Activated naive CD8-positive, alpha-beta T cell treated with anti-CD3 and anti-CD28 coated beads for 36 hours (primary cell): ENCODE data around the gene DRGX. TPM values are rescaled to one million over a fixed set of nuclear protein-coding genes. Genes with fewer than 3 reads are reported as not detected.

ENCODE experiments used
- DNase-seq: peaks from one replicate; pipeline ENCODE4 v3.0.0; 2021
- H3K27ac Mint-ChIP-seq: one replicate; pipeline ENCODE4 v1.8.0; 2022; ENCODE audit warnings: mild to moderate bottlenecking, moderate library complexity, mixed read lengths
- H3K27me3 Mint-ChIP-seq: one replicate; pipeline ENCODE4 v1.8.0; 2022; ENCODE audit warnings: mild to moderate bottlenecking, mixed read lengths
- H3K36me3 Mint-ChIP-seq: one replicate; pipeline ENCODE4 v1.8.0; 2021; ENCODE audit warnings: mild to moderate bottlenecking, mixed read lengths
- H3K4me1 Mint-ChIP-seq: one replicate; pipeline ENCODE4 v1.8.0; 2021; ENCODE audit warnings: mixed read lengths
- H3K4me3 Mint-ChIP-seq: one replicate; pipeline ENCODE4 v1.8.0; 2022; ENCODE audit warnings: mild to moderate bottlenecking, moderate library complexity, mixed read lengths
- H3K9me3 Mint-ChIP-seq: one replicate; pipeline ENCODE4 v1.8.0; 2022; ENCODE audit warnings: mixed read lengths
- total RNA-seq, 2 experiments: library from RNA; stranded (reverse); gene quantifications; one replicate each; pipeline ENCODE4 v1.2.3, GENCODE V29; 2021

DRGX gene
- total RNA-seq, 2 experiments from 2014 or later, result not detected

DNA sequence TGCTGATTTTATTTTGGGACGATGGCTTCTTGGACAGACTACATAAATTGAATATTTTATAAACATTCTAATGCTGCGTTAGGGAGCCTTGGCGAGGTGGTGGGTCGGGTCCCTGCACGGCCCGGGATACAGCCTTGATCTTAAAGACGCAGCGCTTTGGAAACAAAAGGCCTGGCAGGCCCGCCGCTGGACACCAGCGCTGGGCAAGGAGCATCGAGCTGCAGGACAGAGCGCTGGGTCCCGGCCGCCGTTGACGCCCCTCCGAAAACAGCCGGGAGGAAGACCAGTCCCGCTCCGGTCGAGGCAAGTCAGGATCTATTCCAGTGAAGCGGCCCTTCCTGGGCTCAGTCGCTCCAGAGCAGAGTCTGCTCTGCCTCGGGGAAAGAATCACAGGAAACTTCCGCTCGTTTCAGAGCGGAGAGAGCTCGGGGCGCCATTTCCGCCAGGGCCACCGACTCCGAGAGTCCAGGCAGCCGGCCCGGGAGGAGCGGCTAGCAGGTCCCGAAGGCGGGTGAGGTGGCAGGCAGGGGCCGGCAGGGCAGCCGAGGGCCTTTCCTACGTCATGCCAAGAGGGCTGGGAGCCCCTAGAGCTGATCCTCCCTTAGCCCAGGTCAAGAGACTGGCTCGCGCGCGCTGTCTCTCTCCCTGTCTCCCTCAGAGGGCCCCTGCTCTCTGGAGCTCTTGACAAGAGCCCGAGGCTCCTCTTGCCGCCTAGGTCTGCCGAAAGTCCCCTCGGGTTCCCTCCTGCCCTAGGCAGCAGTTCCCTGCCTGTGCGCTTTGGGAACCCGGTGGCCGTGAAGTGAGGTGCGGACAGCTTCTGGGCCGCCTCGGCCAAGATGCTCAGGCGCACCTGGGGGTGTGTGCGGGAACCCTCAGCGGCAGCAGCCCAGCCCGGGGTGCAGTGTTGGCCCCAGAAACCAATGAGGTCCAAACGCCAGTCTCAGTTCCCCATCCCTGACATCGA is 1.4 kb upstream of the DRGX start:
- Mint-ChIP-seq H3K4me3 (no peak overlapping the region), H3K36me3 (no peaks in the 10 kb centered on the region), H3K27ac (no peak overlapping the region), H3K27me3 (peaks cover 87% of the 10 kb centered on the region), H3K9me3 (no peaks in the 10 kb centered on the region), H3K4me1 (peaks cover 5% of the 10 kb centered on the region)
- DNase-seq, result no peak

DNA sequence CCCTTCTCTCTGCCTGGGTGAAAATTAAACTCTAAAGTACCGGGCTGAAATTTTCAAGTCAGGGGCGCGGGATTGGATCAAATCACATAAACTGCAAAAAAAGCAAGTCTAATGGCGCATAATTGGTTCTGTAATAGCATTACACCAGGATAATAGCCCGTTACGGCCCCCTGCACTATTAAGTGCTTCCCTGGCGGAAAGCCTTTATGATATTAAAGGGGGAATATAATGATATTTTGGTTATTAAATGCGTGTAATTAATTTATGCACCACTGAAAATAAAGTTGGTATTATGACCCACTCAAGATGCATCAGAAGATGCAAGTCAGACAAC is 744 bp upstream of the DRGX start:
- no peak overlapping the region for H3K4me3 Mint-ChIP-seq
- DNase-seq, result no peak
- no peaks in the 10 kb centered on the region for H3K9me3 Mint-ChIP-seq
- no peak overlapping the region for H3K27ac Mint-ChIP-seq
- H3K4me1 Mint-ChIP-seq, result peaks cover 5% of the 10 kb centered on the region
- H3K27me3 Mint-ChIP-seq, result peaks cover 89% of the 10 kb centered on the region
- H3K36me3 Mint-ChIP-seq, result no peaks in the 10 kb centered on the region

DNA sequence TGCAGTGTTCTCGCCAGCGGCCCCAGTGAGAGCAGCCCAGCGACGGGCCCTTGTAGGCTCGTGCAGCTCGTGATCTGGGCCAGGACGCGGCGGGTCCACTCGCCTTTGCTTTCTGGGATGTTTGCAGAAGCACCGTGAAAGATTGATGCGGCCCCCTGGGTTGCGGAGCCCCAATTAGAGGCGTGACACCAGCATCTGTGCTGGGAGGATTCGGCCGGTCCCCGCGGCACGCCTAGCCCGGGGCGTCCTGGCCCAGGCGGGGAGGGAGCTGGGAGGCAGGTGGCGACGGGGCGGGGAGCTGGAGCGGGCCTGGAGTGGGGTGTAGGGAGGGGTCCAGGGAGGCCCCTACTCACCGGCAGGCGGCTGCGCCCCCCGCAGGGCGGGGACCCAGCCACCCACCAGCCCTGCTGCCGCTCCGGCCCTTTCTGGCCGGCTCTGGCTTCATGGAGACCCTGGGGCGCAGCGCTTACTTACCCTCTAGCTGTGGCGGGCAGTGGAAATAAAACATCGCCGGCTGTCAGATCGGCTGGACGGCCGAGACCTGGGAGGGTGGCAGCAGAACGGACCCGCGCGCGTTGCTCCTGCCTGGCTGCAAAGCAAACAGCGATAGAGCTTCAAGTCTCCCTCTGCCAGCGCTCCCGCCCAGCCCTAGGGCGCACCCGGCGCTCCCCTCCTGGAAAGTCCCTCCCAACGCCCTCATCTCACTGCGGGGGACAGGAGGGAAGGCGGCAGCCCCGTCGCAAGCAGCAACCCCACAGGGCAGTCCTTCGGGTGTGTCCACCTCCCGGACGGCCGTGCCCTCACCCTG is 752 bp downstream of the DRGX start:
- Mint-ChIP-seq H3K27ac (no peak overlapping the region), H3K36me3 (no peaks in the 10 kb centered on the region), H3K27me3 (peaks cover 91% of the 10 kb centered on the region), H3K4me1 (peaks cover 5% of the 10 kb centered on the region), H3K4me3 (no peak overlapping the region), H3K9me3 (no peaks in the 10 kb centered on the region)
- DNase-seq, result no peak

DNA sequence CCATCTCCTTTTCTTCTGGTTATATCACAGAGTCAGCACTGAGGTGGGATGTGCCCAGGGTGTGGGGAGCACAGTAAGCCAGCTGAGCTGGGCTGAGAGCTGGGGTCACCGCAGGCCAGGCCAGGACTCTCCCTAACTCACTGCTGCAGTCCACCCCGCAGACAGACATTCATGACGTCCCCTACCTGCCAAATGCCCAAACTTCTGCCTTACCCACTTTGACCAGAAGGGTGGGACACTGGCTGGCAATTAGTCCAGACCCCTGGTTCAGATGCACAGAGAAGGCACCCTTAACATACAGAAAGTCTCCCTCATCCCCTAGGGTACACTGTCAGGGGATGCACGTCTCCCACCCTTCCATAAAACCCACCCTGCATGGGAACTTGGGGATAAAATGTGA is 2.1 kb downstream of the DRGX start:
- DNase-seq, result no peak
- Mint-ChIP-seq H3K36me3 (no peaks in the 10 kb centered on the region), H3K4me1 (peaks cover 5% of the 10 kb centered on the region), H3K4me3 (no peak overlapping the region), H3K27ac (no peak overlapping the region), H3K27me3 (peaks cover 86% of the 10 kb centered on the region), H3K9me3 (no peaks in the 10 kb centered on the region)

DNA sequence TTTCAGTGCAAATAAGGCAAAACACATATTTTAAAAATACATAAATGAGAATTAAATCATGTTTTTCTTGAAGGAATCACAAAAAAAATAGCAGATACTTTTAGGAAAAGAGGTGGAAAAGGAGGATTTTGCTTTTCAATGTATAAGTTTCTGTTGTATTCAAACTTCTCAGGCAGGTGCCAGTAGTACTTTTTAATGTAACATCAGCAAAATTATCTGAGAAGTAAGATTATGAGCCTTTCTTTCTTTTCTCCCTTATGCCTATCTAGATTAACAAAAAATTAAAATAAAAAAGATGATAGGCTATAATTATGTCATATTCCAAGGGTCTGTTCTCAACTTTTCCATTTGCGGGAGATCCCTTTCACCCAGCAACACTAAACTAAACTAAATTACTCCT is 2.6 kb downstream of the DRGX start:
- no peaks in the 10 kb centered on the region for H3K9me3 Mint-ChIP-seq
- H3K27me3 Mint-ChIP-seq, result peaks cover 86% of the 10 kb centered on the region
- H3K36me3 Mint-ChIP-seq, result no peaks in the 10 kb centered on the region
- H3K4me3 Mint-ChIP-seq, result no peak overlapping the region
- DNase-seq, result no peak
- no peak overlapping the region for H3K27ac Mint-ChIP-seq
- peaks cover 3% of the 10 kb centered on the region for H3K4me1 Mint-ChIP-seq

DNA sequence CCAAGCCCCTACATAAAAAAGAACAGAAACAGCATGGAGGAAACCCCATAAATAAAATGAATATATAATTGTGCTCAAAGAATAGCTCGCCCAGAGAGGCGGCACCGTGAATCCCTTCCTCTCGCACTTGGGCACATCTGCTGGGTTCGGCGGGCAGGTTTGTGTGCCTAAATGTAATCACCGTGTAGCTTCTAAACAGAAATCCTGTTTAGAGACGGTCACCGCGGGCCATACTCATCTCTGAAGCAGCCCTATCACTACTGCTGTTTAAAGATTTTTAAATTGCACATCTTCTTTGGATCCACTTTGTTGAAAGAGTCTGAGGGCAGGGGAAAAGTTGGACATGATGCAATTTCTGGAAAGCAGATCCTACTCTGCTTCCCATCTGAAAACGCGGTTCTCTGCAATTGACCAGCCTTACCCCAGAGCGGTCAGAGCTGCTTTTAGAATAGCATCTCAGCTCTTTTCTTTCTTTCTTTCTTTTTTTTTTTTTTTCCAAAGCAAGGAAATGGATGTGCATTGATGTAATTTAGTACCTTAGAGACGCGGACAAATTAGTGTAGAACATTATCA is 6.4 kb downstream of the DRGX start:
- no peaks in the 10 kb centered on the region for H3K9me3 Mint-ChIP-seq
- H3K4me1 Mint-ChIP-seq, result peaks cover 2% of the 10 kb centered on the region
- H3K27ac Mint-ChIP-seq, result no peak overlapping the region
- peaks cover 56% of the 10 kb centered on the region for H3K27me3 Mint-ChIP-seq
- no peak for DNase-seq
- H3K4me3 Mint-ChIP-seq, result no peak overlapping the region
- no peaks in the 10 kb centered on the region for H3K36me3 Mint-ChIP-seq

DNA sequence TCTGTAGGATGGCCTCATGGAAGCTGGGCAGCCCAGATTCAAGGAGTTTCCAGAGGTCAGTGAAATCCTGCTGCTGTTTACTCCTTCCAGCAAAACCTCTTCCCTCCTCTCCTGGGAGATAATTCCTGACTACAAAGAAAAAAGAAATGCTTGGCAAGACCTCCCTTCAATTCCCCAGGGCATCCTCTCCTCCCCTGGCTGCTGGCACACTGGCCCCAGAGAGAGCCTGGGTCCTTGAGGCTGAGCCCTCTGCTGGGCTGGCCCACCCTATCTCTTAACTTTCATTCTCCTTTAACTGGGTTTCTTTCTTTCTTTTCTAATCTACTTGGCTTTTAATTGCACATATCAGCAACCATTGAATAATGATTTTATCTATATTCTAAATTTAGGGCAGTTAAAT is 7.7 kb downstream of the DRGX start:
- H3K4me1 Mint-ChIP-seq, result no peaks in the 10 kb centered on the region
- no peak overlapping the region for H3K27ac Mint-ChIP-seq
- H3K27me3 Mint-ChIP-seq, result peaks cover 44% of the 10 kb centered on the region
- H3K36me3 Mint-ChIP-seq, result no peaks in the 10 kb centered on the region
- H3K4me3 Mint-ChIP-seq, result no peak overlapping the region
- DNase-seq, result no peak
- no peaks in the 10 kb centered on the region for H3K9me3 Mint-ChIP-seq

DNA sequence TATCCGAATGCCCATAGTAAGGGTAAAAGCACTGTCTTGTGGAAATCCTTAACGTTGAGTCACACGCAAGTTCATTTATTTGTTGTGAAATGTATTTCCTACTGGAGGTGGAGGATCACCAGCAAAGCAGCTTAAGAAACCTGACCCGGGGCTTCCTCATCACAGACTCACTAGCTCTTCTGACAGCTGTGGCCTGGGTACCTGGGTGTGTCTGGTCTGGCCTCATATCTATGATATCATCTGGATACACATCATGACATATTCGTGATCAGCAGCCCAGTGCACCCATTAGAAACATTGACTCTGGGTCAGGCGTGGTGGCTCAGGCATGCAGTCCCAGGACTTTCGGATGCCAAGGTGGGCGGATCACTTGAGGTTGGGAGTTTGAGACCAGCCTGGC is 8.8 kb downstream of the DRGX start:
- H3K27me3 Mint-ChIP-seq, result peaks cover 35% of the 10 kb centered on the region
- no peaks in the 10 kb centered on the region for H3K9me3 Mint-ChIP-seq
- no peaks in the 10 kb centered on the region for H3K4me1 Mint-ChIP-seq
- no peak overlapping the region for H3K4me3 Mint-ChIP-seq
- no peak overlapping the region for H3K27ac Mint-ChIP-seq
- no peak for DNase-seq
- H3K36me3 Mint-ChIP-seq, result no peaks in the 10 kb centered on the region

DNA sequence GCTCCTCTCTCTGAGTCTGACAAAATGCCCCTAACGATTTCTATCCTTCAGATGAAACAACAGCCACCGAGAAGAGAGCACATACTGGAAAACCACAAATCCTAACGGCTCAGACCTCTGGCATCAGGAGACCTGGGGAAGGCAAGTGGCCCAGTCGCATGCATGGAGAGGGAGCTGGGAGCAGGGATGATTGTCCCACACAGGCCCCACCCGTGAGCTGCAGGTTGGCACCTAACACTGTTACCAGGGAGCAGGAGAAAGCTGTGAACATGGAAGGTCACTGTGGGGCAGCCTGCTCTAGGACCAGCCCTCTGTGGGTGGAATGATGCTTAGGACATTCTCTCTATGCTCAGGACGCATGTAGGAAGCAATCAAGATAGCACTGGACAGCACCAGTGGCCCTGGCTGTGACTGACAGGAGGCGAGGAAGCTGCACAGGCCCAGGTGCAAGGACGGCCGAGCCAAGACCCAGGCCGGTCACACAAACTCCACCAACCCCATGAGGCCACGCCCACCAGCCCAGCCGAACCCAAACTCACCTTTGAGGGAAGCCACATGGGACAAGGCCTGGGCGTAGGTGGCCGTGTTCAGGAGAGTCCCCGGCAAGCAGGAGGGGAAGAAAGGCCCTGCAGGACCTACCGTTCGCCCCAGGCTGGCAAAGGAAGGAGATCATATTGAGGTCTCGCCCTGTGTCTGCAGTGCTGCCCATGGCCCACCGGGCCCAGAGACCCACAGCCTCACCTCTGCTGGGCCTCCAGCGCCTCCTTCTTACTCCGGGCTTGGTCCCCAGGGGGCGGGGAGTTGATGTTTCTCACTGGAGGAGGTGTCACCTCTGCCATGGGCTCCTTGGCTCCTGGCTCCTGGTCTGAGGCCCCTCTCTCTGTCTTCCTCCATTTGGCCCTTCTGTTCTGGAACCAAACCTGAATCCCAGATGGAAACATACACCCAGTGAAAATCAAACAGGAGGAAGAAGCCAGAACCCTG is 9.7 kb downstream of the DRGX start:
- H3K36me3 Mint-ChIP-seq, result no peaks in the 10 kb centered on the region
- DNase-seq, result no peak
- no peaks in the 10 kb centered on the region for H3K4me1 Mint-ChIP-seq
- H3K9me3 Mint-ChIP-seq, result no peaks in the 10 kb centered on the region
- no peak overlapping the region for H3K4me3 Mint-ChIP-seq
- H3K27me3 Mint-ChIP-seq, result peaks cover 26% of the 10 kb centered on the region
- no peak overlapping the region for H3K27ac Mint-ChIP-seq

DNA sequence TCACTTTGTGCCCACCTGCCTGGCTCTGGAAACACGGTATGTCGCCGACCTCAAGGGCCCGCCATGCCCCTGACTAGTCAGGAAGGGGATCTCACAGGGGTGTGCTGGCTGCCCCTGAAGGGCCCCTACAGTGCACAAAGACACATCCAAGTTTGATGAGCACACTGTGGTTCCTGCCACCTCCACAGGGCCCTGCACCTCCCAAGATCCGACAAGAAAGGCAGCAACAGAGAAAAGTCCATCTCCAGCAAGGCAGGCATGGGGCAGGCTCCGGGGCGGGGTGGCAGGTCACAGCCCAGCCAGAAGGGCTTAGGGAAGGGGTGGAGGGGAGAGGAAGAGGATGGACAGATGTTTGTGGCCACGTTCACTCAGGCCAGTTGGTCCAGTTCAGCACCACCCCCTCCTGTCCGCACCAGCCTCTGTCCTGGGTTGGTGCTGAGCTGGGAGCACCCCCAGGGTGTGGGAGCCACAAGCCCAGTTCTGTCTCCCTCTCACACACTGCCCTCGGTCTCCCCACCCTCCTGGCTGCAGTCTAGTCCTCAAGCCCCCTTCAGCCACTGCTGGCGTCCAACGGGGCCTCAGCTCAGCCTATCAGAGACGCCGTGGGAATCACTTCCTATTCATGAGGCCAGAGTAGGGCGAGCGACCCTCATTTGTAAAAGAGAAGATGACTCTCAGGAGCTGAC is 11.5 kb downstream of the DRGX start:
- no peak for DNase-seq
- Mint-ChIP-seq H3K27ac (no peak overlapping the region), H3K4me1 (no peaks in the 10 kb centered on the region), H3K27me3 (peaks cover 14% of the 10 kb centered on the region), H3K36me3 (no peaks in the 10 kb centered on the region), H3K4me3 (no peak overlapping the region), H3K9me3 (no peaks in the 10 kb centered on the region)

DNA sequence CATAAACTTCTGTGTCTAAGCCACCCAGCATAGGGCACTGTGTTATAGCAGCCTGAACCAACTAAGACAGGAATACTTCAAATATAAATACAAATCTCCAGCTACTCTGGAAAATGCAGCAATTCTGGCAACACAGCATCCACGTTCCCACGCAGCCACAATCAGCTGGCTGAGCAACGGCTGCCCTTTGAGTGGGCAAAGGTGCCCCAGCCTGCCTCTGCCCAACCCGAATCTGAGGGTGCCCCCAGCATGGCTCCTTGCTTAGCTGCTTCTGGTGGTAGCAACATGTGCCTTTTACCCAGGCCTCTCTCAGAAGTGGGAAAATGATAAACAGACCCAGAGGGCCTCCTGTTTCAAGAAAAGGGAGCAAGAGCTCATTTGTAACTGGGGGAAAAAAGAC is 12.0 kb downstream of the DRGX start:
- Mint-ChIP-seq H3K27ac (no peak overlapping the region), H3K9me3 (no peaks in the 10 kb centered on the region), H3K27me3 (peaks cover 11% of the 10 kb centered on the region), H3K4me1 (no peaks in the 10 kb centered on the region), H3K4me3 (no peak overlapping the region), H3K36me3 (no peaks in the 10 kb centered on the region)
- DNase-seq, result no peak

DNA sequence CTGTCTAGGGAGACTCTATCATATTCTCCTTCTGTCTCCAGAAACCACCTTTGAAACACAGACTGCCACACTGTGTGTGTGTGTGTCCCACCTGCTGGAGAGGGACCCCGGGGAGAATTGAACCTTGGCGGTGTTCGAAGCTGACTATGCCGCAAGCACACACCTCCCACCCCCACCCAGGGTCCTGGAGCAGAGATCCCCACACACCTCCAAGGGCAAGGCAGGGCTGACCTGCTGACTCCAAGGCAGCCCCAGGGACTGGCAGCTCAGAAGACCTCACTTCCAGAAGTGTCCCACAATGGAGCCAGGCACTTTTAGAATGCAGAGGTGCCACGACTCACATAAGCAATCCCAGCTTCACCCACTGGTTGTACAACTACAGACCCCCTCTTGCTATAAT is 13.1 kb downstream of the DRGX start:
- H3K4me1 Mint-ChIP-seq, result no peaks in the 10 kb centered on the region

DNA sequence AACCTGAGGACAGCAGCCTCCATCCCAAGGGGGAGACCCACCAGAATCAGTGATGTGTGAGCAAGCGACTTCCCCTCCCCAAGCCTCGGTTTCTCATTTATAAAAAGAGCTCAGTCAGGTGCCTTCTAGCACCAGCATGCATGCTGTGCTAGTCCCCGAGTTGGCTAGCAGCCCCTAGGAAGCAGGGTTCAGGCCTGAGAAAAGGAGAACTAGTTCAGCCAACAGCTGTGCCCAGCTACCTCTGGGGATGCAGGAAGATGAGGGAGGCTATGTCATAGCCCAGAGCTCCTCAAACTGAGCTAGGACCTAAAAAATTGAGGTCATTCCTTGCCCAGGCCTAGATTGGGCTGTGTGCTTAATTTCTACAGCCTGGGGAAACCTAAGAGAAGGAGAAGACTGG is 13.7 kb downstream of the DRGX start:
- Mint-ChIP-seq H3K4me1 (no peaks in the 10 kb centered on the region), H3K9me3 (no peaks in the 10 kb centered on the region), H3K4me3 (no peak overlapping the region), H3K27ac (no peak overlapping the region), H3K36me3 (no peaks in the 10 kb centered on the region), H3K27me3 (no peaks in the 10 kb centered on the region)
- DNase-seq, result no peak

More for the DNA sequence above, 13.1 kb downstream of the DRGX start:
- Mint-ChIP-seq H3K27me3 (peaks cover under 1% of the 10 kb centered on the region), H3K36me3 (no peaks in the 10 kb centered on the region), H3K4me3 (no peak overlapping the region), H3K27ac (no peak overlapping the region), H3K9me3 (no peaks in the 10 kb centered on the region)
- no peak for DNase-seq
